Mammary epithelial cell (primary cell): Measurements from ENCODE around the gene INSC.

Experiments
- EZH2 ChIP-seq: IDR thresholded peaks from 2 replicates; pipeline ENCODE4 v1.6.1; 2012; ENCODE audit warnings: low read length, inconsistent platforms, borderline replicate concordance
- TF ChIP-seq, protein P1 (sequence below), 2 donors: IDR thresholded peaks in 1 of 2; conservative IDR thresholded peaks in 1 of 2; 2 replicates each; pipeline ENCODE4 v1.5.1; 2011 to 2012; ENCODE audit warnings: inconsistent platforms in 2 of 2, low read length in 2 of 2, mild to moderate bottlenecking in 2 of 2, control low read depth in 1 of 2, low read depth in 1 of 2; ENCODE audit not compliant: insufficient read depth in 1 of 2; ENCODE audit errors: extremely low read depth in 1 of 2

DNA sequence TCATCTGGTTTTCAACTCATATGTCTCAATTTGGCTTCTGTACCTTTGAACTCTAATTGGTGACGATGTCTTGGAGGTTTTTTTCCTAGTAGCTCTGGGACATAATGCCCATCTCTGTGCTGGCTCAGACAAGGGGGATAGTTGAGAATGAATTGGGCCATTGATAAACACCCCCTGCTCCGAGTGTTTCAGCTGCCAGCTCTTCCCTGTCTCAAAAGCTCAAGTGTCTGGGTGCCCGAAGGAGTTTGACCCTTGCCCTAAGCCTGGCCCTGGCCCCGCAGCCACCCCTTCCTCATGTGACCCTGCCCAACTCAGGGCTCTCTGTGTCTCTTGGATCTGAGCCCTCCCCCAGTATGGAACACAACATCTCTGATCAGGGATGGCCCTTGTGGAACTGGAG is 3.0 kb downstream of the INSC start:
- TF ChIP-seq, protein P1, sequence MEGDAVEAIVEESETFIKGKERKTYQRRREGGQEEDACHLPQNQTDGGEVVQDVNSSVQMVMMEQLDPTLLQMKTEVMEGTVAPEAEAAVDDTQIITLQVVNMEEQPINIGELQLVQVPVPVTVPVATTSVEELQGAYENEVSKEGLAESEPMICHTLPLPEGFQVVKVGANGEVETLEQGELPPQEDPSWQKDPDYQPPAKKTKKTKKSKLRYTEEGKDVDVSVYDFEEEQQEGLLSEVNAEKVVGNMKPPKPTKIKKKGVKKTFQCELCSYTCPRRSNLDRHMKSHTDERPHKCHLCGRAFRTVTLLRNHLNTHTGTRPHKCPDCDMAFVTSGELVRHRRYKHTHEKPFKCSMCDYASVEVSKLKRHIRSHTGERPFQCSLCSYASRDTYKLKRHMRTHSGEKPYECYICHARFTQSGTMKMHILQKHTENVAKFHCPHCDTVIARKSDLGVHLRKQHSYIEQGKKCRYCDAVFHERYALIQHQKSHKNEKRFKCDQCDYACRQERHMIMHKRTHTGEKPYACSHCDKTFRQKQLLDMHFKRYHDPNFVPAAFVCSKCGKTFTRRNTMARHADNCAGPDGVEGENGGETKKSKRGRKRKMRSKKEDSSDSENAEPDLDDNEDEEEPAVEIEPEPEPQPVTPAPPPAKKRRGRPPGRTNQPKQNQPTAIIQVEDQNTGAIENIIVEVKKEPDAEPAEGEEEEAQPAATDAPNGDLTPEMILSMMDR (conservative IDR thresholded peaks at IDR 0.05 in 1 of 2, IDR thresholded peaks at IDR 0.05 in 1 of 2; ENCODE audit: extremely low read depth in 1 of 2, insufficient read depth in 1 of 2, low read depth in 1 of 2, low read length in 2 of 2), result no peak
- TF ChIP-seq EZH2, result no peak
